Camera-type eye (tissue), 1 donor: ENCODE data around the gene TBX18. TPM values are rescaled to one million over a fixed set of nuclear protein-coding genes. Genes with fewer than 3 reads are reported as not detected.

Experiments used
- total RNA-seq: library from RNA; depleted of rRNA; stranded (reverse); fragments of >200 nt; gene quantifications from one replicate; pipeline ENCODE4 v1.2.3, GENCODE V29; 2014

The TBX18 gene
- 38.1 TPM for total RNA-seq

DNA sequence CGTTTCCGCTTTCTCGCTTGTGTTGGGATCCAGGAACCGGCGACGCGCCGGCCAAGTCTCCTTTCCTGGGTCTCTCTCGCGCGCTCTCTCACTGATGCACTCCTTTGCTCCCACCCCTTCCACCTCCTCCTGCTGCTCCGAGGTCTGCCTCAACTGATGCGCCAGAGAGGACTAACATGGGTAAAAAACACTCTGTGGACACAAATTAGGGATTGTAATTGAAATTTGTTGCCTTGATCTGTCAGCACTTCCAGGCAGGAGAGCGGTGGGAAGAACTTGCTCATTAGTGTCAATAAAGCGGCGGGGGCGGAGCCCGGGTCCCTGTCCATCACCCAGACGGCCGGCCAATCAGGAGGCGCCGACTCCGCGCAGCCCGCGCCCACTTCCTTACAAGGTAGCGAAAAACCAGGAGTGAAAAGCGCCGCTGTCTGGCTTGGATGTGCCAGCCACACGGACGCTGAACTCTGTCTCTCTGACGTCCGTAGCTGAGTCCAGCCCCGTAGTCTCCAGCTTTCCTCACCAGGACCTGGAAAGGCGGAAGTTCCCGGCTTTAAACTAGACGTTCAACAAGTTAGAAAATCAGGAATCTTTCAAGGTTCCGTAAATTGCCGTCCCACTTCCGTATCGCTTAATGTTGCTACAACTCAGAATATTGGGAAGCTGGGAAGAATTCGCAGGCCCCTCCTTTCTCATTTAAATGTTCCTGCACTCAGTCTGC, at the start of gene TBX18:
Gene TBX18, minus strand, starts transcription at position 267 of the 718 bp plus-strand sequence. CDS start 417 bp downstream, outside the sequence.

